HepG2 (cell line): ENCODE measurements around the gene TLDC2. TPM values are rescaled to one million over a fixed set of nuclear protein-coding genes. Genes with fewer than 3 reads are reported as not detected.

Experiments used
- CHD2 ChIP-seq: IDR thresholded peaks from 2 replicates; pipeline ENCODE4 v1.6.1; 2011; ENCODE audit warnings: low read depth, low read length, improper control_type of control experiment
- FOXK1 ChIP-seq: sonication (generic); formaldehyde crosslinking; IDR thresholded peaks from 2 replicates; pipeline ENCODE4 v1.4.0; 2020; ENCODE audit warnings: low read depth, missing genetic modification reagents, borderline replicate concordance
- HMGXB4 ChIP-seq, 2 experiments: sonication (generic) in 1 of 2; formaldehyde crosslinking in 1 of 2; IDR thresholded peaks; 2 replicates each; pipeline versions ENCODE4 v1.4.0 to v1.6.1; 2018 to 2020; ENCODE audit warnings: missing genetic modification reagents in 2 of 2, borderline replicate concordance in 1 of 2, low read depth in 1 of 2, mild to moderate bottlenecking in 1 of 2, missing biosample characterization in 1 of 2
- KDM1A ChIP-seq: IDR thresholded peaks from 2 replicates; pipeline ENCODE4 v1.6.1; 2016; ENCODE audit warnings: missing compliant biosample characterization
- PPARG ChIP-seq: conservative IDR thresholded peaks from 2 replicates; pipeline ENCODE4 v1.6.1; 2016; ENCODE audit warnings: missing biosample characterization, missing genetic modification reagents
- SRSF4 ChIP-seq: fragments of 200-400 bp; formaldehyde crosslinking; IDR thresholded peaks from one replicate; pipeline ENCODE4 v1.6.1; 2018; ENCODE audit warnings: mild to moderate bottlenecking, low read depth, low read length, moderate library complexity; ENCODE audit not compliant: poor library complexity, severe bottlenecking
- TAF1 ChIP-seq: sonication (generic); formaldehyde crosslinking; IDR thresholded peaks from 2 replicates; pipeline ENCODE4 v1.4.0; 2020; ENCODE audit warnings: missing genetic modification reagents
- ZBTB10 ChIP-seq: sonication (generic); formaldehyde crosslinking; IDR thresholded peaks from 2 replicates; pipeline ENCODE4 v1.4.0; 2020; ENCODE audit warnings: missing genetic modification reagents, borderline replicate concordance
- ZBTB26 ChIP-seq: IDR thresholded peaks from 2 replicates; pipeline ENCODE4 v1.6.1; 2016; ENCODE audit warnings: missing compliant biosample characterization, missing genetic modification reagents, borderline replicate concordance
- ZBTB33 ChIP-seq: sonication (generic); formaldehyde crosslinking; IDR thresholded peaks from 2 replicates; pipeline ENCODE4 v1.4.0; 2020; ENCODE audit warnings: missing genetic modification reagents
- ZKSCAN8 ChIP-seq: IDR thresholded peaks from 2 replicates; pipeline ENCODE4 v1.6.1; 2016; ENCODE audit warnings: borderline replicate concordance, missing genetic modification reagents, missing compliant biosample characterization
- ZNF362 ChIP-seq: sonication (generic); formaldehyde crosslinking; IDR thresholded peaks from 2 replicates; pipeline ENCODE4 v1.4.0; 2020; ENCODE audit warnings: missing genetic modification reagents, mild to moderate bottlenecking, borderline replicate concordance
- ZNF547 ChIP-seq: sonication (generic); formaldehyde crosslinking; IDR thresholded peaks from 2 replicates; pipeline ENCODE4 v1.5.1; 2020; ENCODE audit warnings: mild to moderate bottlenecking, missing genetic modification reagents
- ZNF615 ChIP-seq: sonication (generic); formaldehyde crosslinking; IDR thresholded peaks from 2 replicates; pipeline ENCODE4 v1.5.0; 2020; ENCODE audit warnings: mild to moderate bottlenecking, missing genetic modification reagents, borderline replicate concordance
- ZNF639 ChIP-seq: conservative IDR thresholded peaks from 2 replicates; pipeline ENCODE4 v1.6.1; 2018; ENCODE audit warnings: missing genetic modification reagents
- ZNF891 ChIP-seq: sonication (generic); formaldehyde crosslinking; IDR thresholded peaks from 2 replicates; pipeline ENCODE4 v1.5.0; 2020; ENCODE audit warnings: mild to moderate bottlenecking, missing genetic modification reagents
- polyA plus RNA-seq, 8 experiments: library from polyadenylated mRNA; depleted of rRNA in 3 of 8; stranded (reverse) in 7 of 8; unstranded in 1 of 8; fragments of >200 nt; fragmentation: Illumina TruSeq in 4 of 8; extraction: Trizol in 4 of 8; gene quantifications; 2 replicates each; pipeline versions ENCODE4 v1.2.1 to v1.2.3, GENCODE V29; 2011 to 2016; ENCODE audit warnings: low read depth in 4 of 8, missing spikeins in 1 of 8, mixed read lengths in 1 of 8; ENCODE audit not compliant: insufficient read depth in 1 of 8
- total RNA-seq, 5 experiments: library from RNA; depleted of rRNA; stranded (reverse); fragments of >200 nt; fragmentation: Illumina TruSeq; extraction: Trizol; gene quantifications; 2 replicates each; pipeline ENCODE4 v1.2.3, GENCODE V29; 2016; ENCODE audit warnings: low read depth in 1 of 5

The TLDC2 gene
- total and polyA plus RNA-seq, 2 of the 13 experiments (the other 11 are each of a cell fraction or from before 2014, with no cell fraction given): 1.5 to 1.6 TPM

GRCh38 chr20:36836591-36837269, 39.2 kb upstream of the TLDC2 start (continued):
- peak; percentile 94; the same call in 1 of the 2 replicates for TF ChIP-seq FOXK1 (CRISPR knock-in tag)
- peak; percentile 99 for TF ChIP-seq ZBTB33 (CRISPR knock-in tag)
- TF ChIP-seq KDM1A (CRISPR knock-in tag): 0 out of 2 replicates have a peak, but pooled peaks have one; percentile 14
- TF ChIP-seq ZNF362 (CRISPR knock-in tag): peak; percentile 41; the same call in 1 of the 2 replicates
- TF ChIP-seq ZNF547 (CRISPR knock-in tag): peak; percentile 71; the same call in 1 of the 2 replicates
- TF ChIP-seq SRSF4: no peak
- TF ChIP-seq PPARG: peak; percentile 74
- peak; percentile 39; the same call in 1 of the 2 replicates for TF ChIP-seq ZBTB26 (CRISPR knock-in tag)
- peak; percentile 70; the same call in 1 of the 2 replicates for TF ChIP-seq ZNF615
- TF ChIP-seq CHD2: 0 out of 2 replicates have a peak, but pooled peaks have one; percentile 24
- TF ChIP-seq ZBTB10 (CRISPR knock-in tag): no peak
- peak; percentile 85 to 93 for TF ChIP-seq HMGXB4 (CRISPR knock-in tag; IDR thresholded peaks at IDR 0.05; ENCODE audit: borderline replicate concordance in 1 of 2, low read depth in 1 of 2)
- TF ChIP-seq TAF1 (CRISPR knock-in tag): 0 out of 2 replicates have a peak, but pooled peaks have one; percentile 33
- peak; percentile 85; the same call in 1 of the 2 replicates for TF ChIP-seq ZKSCAN8 (CRISPR knock-in tag)
- 0 out of 2 replicates have a peak, but pooled peaks have one; percentile 69 for TF ChIP-seq ZNF891 (CRISPR knock-in tag)
- peak; percentile 44; the same call in 1 of the 2 replicates for TF ChIP-seq ZNF639 (CRISPR knock-in tag)
